ENCODE measurements around the gene SFXN3. TPM values are rescaled to one million over a fixed set of nuclear protein-coding genes. Genes with fewer than 3 reads are reported as not detected.

The SFXN3 gene
- total and polyA plus RNA-seq, 2 donors from 2014 or later: 23.3 to 51.6 TPM

GRCh38 chr10:101005869-101006567 lies 25.0 kb upstream of the SFXN3 start:
- FAIRE-seq (no peak), DNase-seq (no peak)
- no peak for TF ChIP-seq CTCF (IDR thresholded peaks at IDR 0.05; ENCODE audit: borderline replicate concordance, extremely low read depth, insufficient read depth)
- intact Hi-C loops (cut with DNase I): no loop called here
- Histone ChIP-seq H3K27me3 (ENCODE audit: control insufficient read depth, insufficient read depth, low read length) (no peaks in the 10 kb centered on the region), H3K4me1 (ENCODE audit: control insufficient read depth in 2 of 3, insufficient read depth in 2 of 3, low read depth in 1 of 3, low read length in 3 of 3) (peaks cover 2 to 17% (median 3%) of the 10 kb centered on the region in 3 donors), H3K9me3 (ENCODE audit: control insufficient read depth in 2 of 3, insufficient read depth in 1 of 3, low read length in 3 of 3) (no peaks in the 10 kb centered on the region), H3K27ac (ENCODE audit: low read depth in 2 of 2, low read length in 2 of 2) (no peak overlapping the region), H3K9ac (ENCODE audit: low read length in 3 of 3) (no peak overlapping the region), H3K36me3 (ENCODE audit: control insufficient read depth in 2 of 3, insufficient read depth in 3 of 3, low read length in 3 of 3) (peaks cover 0 to 25% (median 17%) of the 10 kb centered on the region in 3 donors), H3K4me3 (ENCODE audit: low read length in 3 of 3) (no peak overlapping the region)

- intact Hi-C loops (cut with DNase I): no loop called here
- H3K4me1 ChIP-seq (ENCODE audit: control insufficient read depth in 2 of 3, insufficient read depth in 2 of 3, low read depth in 1 of 3, low read length in 3 of 3): peaks cover 0 to 11% (median 0%) of the 10 kb centered on the region in 3 donors
- peaks cover 0 to 25% (median 17%) of the 10 kb centered on the region in 3 donors for H3K36me3 ChIP-seq (ENCODE audit: control insufficient read depth in 2 of 3, insufficient read depth in 3 of 3, low read length in 3 of 3)
These were observed 24.4 kb upstream of the SFXN3 start for GRCh38 chr10:101006593-101007098.

GRCh38 chr10:101007099-101007711 lies 23.8 kb upstream of the SFXN3 start:
- H3K4me3 ChIP-seq (ENCODE audit: low read length in 3 of 3): no peak overlapping the region
- TF ChIP-seq CTCF (IDR thresholded peaks at IDR 0.05; ENCODE audit: borderline replicate concordance, extremely low read depth, insufficient read depth): no peak
- peaks cover 0 to 25% (median 17%) of the 10 kb centered on the region in 3 donors for H3K36me3 ChIP-seq (ENCODE audit: control insufficient read depth in 2 of 3, insufficient read depth in 3 of 3, low read length in 3 of 3)
- FAIRE-seq: no peak
- H3K27me3 ChIP-seq (ENCODE audit: control insufficient read depth, insufficient read depth, low read length): no peaks in the 10 kb centered on the region
- no peak overlapping the region for H3K27ac ChIP-seq (ENCODE audit: low read depth in 2 of 2, low read length in 2 of 2)
- no peaks in the 10 kb centered on the region for H3K9me3 ChIP-seq (ENCODE audit: control insufficient read depth in 2 of 3, insufficient read depth in 1 of 3, low read length in 3 of 3)
- intact Hi-C loops (cut with DNase I): no loop called here
- DNase-seq: peak in 3 of 5 donors; percentile 29 to 81 (median 39)
- H3K4me1 ChIP-seq (ENCODE audit: control insufficient read depth in 2 of 3, insufficient read depth in 2 of 3, low read depth in 1 of 3, low read length in 3 of 3): peaks cover 0 to 5% (median 0%) of the 10 kb centered on the region in 3 donors
- H3K9ac ChIP-seq (ENCODE audit: low read length in 3 of 3): peak overlapping the region in 1 of 3 donors; percentile 7

More at GRCh38 chr10:101006593-101007098, 24.4 kb upstream of the SFXN3 start:
- no peaks in the 10 kb centered on the region for H3K9me3 ChIP-seq (ENCODE audit: control insufficient read depth in 2 of 3, insufficient read depth in 1 of 3, low read length in 3 of 3)
- no peak for TF ChIP-seq CTCF (IDR thresholded peaks at IDR 0.05; ENCODE audit: borderline replicate concordance, extremely low read depth, insufficient read depth)
- no peaks in the 10 kb centered on the region for H3K27me3 ChIP-seq (ENCODE audit: control insufficient read depth, insufficient read depth, low read length)
- peak in 3 of 5 donors; percentile 20 to 49 (median 24) for DNase-seq
- no peak overlapping the region for H3K9ac ChIP-seq (ENCODE audit: low read length in 3 of 3)
- no peak for FAIRE-seq
- H3K27ac ChIP-seq (ENCODE audit: low read depth in 2 of 2, low read length in 2 of 2): no peak overlapping the region
- no peak overlapping the region for H3K4me3 ChIP-seq (ENCODE audit: low read length in 3 of 3)

Data from kidney (tissue), 14 donors.